SK-N-MC (cell line): ENCODE results near the gene ANAPC4.

Experiments used
- EZH2 ChIP-seq: fragments of 200-600 bp; sonication (generic); IDR thresholded peaks from one replicate; pipeline ENCODE4 v1.6.1; 2017; ENCODE audit warnings: antibody characterized with exemption
- POLR2AphosphoS5 ChIP-seq: IDR thresholded peaks from 2 replicates; pipeline ENCODE4 v1.6.1; 2012; ENCODE audit warnings: mild to moderate bottlenecking, low read depth, low read length, borderline replicate concordance

DNA sequence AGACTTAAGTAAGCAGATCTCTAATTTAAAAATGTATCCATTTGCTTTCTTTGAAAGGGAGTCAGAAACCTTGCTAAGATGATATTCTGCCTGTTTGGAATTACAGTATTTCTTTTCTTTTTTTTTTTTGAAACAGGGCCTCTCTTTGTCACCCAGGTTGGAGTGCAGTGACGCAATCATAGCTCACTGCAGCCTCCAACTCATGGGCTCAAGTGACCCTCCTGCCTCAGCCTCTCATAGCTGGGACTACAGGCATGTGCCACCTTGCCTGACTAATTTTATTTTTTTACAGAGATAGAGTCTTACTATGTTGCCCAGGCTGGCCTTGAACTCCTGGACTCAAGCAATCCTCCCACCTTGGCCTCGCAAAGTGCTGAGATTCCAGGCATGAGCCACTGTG is 40.0 kb downstream of the ANAPC4 start:
- TF ChIP-seq EZH2 (no peak), POLR2AphosphoS5 (no peak)
